HG02970 (cell line): ENCODE measurements around the gene GRID2.
"Not testable (repeated sequence)": the region's sequence is repeated elsewhere in the genome, so short reads cannot be mapped to it uniquely, and the experiment has no call there.

ENCODE experiments used
- ATAC-seq: cut with Tn5 transposase; IDR thresholded peaks from one replicate; pipeline ENCODE4 v1.9.1; 2021; ENCODE audit warnings: mild to moderate bottlenecking, moderate library complexity, moderate number of reproducible peaks; ENCODE audit not compliant: unreplicated experiment, low FRiP score

The GRID2 gene

DNA sequence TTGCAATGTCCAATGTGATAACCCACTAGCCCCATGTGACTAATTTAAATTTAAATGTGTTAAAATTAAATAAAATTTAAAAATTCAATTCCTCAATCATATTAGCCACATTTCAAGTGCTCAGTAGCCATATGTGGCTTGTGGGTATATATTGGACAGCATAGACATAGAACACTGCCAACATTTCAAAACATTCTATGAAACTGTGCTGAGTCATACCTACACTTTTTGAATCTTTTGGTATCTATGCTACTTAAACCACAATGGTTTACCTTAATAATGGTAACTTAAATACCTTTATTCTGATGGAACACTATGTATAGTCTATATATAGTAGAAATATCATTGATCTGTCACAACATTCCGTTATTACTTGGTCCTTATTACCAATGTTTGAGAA, 1301.4 kb downstream of the GRID2 start:
- ATAC-seq, result no peak

DNA sequence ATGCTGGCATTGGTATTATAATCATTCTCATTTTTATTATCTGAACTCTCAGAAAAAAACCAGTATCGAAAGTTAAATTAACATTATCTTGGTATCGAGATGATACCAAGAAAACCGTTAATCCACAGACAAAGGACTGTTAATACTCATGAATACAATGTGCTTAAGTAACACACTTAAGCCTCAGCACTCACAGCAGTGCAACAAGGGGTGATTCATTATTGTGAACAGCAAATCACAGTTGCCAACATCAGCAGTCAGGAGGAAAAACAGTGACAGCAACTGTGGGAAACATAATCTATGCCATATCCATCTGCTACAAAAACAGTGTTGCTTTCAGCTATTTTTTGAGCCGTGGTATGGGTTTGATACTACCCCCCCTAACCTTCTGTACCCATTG, 1313.8 kb downstream of the GRID2 start:
- ATAC-seq, result no peak

DNA sequence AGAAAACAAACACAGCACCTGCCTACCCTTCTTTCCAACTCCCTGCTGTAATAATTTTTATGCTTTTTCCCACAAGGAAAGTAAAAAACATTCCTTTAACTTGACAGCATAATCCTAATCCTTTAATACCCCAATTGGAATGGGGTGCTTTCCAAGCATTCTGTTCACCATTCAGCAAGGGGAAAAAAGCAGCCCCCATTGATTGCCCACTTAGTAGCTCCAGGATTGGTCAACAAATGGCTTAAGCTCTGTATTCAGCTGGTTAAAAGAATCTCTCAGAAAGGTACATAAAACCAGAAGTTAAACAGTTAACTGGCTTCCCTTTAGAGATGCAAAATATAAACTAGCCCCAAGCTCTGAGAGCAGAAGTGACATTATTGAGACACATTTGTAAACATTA, 1330.0 kb downstream of the GRID2 start:
- no peak for ATAC-seq

DNA sequence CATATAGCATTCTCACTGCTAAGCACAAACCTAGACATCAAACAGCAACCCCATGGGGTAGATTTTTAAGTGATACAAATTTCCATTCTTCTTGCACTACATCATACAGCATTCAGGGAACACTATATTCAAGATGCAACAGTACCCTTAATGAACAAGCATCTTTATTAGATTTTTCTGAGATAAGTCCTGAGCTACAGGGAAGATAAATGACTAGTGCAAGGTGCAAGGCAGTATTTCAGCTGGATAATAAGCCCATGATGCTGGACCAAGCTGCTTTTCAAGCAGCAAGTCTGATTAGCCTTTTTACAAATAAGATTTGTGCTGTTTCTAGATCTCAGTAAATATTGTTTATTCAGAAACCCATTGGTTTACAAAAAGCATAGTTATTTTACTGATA, 1332.2 kb downstream of the GRID2 start:
- no peak for ATAC-seq

DNA sequence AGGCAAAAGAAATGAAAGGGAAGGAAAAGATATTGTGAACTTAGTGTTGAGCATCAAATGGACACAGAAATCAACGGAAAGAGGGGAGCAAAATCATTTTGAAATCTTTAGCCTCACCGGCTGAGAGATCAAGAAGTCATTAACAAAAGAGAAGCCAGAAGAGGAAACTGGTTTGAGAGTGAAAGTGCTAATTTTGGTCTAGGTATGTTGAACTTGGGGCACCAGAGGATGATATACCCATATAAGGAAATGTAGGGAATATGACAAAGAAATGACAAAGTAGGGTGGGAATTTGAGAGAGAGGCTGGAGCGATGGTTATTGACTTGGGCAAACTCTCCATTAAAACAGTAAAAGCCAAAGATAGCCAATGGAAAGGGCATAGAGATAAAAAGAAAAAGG, 1341.4 kb downstream of the GRID2 start:
- no peak for ATAC-seq

DNA sequence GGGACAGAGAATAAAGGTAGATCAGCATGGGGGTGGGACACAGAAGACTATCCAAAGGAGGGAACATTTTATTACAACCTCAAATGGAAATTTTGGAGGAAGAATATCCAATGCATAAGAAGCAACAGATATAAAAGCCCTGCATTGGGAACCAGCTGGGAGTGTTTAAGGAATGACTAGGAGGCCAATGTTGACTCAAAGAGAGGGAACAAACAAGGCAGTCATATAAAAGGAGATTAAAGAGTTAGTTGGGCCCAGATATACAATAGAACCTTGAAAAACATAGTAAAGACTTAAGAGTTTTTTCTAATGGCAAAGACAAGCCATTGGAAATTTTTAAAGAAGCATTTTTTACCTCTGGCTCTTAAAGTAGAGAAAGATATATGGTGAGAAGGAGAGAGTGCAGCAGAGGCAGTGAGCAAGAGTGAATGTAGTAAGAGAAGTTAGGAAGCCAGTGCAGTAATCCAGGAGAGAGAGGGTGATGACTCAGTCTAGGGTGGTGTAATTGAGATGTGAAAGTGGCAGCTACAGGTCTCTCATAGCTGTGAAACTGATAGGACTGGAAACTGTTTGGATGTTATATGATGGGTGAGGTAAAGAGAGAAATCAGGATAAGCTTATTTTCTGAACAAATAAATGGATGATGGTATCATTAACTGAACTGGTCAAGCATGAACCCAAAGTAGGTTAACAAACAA, 1342.6 kb downstream of the GRID2 start:
- ATAC-seq, result no peak

DNA sequence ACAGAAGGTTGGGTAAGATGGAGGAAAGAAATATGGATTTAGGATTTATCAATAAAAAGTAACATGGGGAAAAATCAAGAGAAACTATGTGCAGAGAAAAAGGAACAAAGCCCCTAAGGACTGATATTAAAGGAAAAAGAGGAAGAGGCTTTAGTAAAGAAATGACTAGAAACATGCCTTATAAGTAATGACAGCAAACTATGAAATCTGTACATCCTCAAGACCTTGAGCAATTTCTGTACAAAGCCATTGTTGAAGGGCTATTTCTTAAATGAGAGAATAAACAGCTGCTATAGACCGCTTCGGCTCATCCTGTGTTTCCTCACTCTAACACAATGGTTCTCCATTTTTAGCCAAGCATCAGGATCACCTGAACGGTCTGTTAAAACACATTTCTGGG, 1344.5 kb downstream of the GRID2 start:
- no peak for ATAC-seq

DNA sequence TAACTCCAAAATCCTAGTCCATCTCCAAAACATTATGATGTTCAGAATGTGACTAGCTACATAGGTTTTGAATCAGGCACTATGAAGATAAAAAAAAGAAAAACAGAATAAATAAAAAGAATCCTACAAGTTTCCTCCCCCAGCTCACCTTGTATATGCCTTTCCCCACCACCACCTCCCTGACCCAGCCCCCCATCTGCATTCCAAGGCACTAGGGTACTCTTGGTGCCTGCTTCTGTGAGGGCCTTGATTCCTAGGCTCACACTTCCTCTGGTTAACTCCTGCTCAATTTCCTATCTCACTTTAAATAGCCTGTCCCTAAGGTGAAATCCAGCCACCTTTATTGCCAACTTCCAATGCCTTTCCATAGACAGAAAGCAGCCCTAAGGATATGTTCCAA, 1346.1 kb downstream of the GRID2 start:
- ATAC-seq, result no peak

DNA sequence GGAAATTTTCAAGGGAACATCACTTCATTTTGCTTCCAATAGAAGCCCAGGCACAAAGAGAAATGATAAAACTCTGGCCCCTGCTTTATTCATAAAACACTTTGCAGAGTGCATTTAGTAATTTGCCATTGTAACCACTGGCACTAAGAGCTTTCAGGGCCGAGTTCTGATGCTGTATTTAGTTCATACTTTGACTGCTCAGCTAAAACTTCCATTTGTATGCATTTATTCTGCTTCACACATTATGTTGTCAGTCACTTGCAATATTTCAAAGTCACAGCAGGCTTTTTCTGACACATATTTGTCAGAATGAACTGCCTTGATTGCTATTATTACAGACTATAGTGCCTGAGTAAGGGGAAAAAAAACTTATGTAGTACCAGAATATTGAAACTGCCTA, 1350.4 kb downstream of the GRID2 start:
- no peak for ATAC-seq

DNA sequence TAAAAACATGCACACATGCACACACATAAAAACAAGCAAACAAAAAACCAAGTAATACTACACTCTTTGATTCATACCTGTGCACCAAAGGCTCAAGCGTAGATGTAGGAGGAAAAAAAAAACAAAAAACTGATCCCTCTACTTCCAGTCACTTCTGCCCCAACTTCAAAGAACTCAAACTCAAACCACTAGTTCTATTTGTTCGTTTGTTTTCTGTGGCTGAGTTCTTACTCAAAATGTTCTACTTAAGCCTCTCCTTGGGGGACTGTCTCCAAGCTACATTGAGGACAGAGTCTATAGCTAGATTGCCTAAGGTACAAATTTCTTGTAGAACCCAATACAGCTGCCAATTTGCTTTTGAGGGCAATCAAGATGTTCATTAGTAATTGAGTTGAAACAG, 1353.8 kb downstream of the GRID2 start:
- no peak for ATAC-seq

DNA sequence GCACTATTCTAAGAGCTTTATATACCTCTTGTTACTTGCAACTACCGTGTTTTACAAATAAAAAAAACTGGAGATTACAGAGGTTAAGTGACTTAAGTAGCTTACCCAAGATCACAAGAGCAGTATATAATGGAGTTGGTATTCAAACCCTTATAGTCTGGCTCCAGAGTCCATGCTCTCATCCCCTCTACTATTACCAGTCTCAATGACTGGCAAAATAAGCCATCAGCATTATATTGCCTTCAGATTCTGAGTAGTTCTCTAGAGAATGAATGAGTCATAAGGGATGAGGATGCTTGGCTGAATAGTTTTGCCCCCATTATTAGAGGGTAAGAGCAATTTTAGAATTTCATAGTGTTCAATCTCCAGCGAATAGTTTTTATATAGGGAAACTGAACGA, 1354.7 kb downstream of the GRID2 start:
- no peak for ATAC-seq

DNA sequence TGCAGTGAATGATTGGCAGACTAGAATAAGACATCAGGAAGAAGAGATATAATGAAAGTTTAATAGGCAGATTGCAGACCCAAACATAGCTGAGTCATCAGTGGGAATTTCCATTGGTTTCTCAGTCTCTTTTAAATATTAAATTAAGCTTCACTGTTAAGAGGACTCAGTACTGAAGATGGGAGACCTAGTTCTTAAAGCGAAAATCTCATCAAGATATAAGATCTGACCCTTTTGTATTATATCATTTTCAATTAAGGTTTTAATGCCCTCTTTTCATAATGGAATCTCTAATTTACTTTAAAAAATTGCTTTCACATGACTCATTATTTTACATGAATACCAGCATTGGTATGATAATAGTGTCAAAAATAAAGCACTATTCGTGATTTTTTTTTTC, 1355.9 kb downstream of the GRID2 start:
- no peak for ATAC-seq

DNA sequence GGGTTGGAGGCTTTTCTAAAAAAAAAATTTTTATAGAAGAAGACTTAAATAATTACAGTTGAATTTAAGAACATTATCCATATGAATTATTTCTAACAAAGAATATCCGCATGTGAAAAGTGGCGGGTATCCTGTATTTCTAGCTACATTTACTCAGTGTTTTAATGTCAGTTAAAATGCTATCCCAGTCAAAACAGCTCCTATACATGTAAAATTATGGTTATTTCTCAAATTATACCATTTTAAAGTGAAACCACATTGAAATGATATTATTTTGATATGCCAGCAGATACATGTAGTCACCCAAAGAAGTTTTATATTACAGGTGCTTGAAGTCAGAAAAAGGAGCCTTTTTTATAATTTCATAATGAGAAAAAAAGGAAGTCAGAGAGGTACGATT, 1356.3 kb downstream of the GRID2 start:
- ATAC-seq, result no peak

DNA sequence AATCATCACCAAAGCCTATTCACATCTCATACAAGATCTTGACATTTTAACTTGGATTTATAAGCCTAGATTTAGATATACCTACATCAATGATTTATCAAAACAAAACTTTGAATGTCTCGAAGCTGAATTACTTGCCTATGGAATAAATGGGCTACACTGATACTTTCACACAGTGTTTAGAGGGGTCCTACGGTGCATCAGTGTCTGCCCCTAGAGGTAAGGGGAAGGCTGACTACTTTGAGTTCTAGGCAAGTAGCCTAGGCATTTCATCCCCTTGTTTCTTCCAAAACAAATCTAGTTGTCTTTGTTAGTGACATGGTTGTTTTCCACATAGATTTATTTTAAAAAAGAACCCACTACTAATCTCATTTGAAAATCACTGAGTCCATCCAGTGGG, 1366.7 kb downstream of the GRID2 start:
- ATAC-seq, result no peak

DNA sequence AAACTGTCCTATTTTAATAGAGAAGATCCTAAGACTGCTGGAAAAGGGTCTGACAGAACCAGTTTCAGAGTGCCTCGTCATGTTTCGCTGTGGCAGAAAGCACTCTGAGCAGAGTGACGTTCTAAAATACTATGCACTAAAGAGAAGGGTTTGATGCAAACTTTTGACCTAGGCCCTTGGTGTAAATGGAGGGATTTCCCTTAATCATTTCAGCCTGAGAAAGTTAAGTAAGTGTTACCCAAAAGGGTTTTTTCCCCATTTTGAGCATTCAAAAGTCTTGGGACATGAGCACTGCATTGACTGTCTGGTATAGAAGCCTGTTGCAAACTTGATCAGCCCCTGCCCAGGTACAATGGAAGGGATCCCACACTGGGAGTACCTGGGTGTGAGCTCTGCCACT, 1367.3 kb downstream of the GRID2 start:
- no peak for ATAC-seq

DNA sequence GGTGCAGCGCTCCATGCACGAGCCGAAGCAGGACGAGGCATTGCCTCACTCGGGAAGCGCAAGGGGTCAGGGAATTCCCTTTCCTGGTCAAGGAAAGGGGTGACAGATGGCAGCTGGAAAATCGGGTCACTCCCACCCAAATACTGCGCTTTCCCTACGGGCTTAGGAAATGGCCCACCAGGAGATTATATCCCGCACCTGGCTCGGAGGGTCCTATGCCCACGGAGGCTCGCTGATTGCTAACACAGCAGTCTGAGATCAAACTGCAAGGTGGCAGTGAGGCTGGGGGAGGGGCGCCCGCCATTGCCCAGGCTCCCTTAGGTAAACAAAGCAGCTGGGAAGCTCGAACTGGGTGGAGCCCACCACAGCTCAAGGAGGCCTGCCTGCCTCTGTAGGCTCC, 1373.2 kb downstream of the GRID2 start:
- ATAC-seq, result not testable (repeated sequence)

DNA sequence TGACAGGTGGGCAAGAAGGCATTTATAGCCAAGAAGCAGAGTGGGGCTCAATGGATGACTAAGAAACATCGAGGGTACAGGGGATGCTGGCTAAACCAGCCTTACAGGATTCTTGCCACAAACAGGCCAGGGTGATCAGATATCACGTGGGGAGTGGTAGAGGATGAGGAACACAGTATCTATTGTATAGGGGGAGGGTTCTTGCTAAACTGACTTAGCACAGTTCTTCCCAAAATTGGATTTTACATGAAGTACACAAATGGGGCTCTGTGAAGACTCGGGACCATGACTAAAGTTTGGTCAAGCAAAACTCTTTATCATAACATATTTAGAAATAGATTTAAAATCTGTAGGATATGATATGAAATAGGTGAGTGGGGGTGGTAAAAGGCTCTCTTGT, 1380.8 kb downstream of the GRID2 start:
- ATAC-seq, result no peak

DNA sequence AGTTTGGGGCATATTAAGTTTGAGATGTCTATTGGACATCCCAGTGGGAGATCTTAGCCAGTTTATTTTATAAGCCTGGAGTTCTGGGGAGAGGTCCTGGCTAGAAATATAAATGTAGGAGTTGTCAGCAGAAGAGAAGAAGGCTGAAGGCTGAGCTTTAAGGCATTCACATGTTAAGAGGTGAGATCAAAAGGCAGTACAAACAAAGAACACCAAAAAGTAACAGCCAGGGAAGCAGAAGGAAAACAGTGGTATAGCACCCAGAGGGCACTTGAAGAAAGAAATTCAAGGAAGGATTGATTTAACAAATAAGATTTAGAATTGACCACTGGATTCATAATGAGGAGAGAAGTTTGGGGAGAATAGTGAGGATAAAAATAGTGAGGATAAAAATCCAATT, 1383.5 kb downstream of the GRID2 start:
- ATAC-seq, result no peak

DNA sequence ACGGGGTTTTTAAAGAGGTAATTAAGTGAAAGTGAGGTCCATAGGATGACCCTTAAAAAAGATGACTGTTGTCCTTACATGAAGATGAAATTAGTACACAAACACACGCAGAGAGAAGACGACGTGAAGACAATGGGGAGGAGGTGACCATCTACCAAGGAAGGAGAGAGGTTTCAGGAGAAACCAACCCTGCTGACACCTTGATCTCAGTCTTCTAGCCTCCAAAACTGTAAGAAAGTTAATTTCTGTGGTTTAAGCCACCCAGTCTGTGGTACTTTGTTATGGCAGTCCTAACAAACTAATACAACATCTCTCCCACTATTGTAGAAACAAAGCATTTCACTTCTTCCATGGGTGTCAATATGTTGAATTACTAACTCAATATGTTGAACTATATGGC, 1385.2 kb downstream of the GRID2 start:
- ATAC-seq, result no peak

DNA sequence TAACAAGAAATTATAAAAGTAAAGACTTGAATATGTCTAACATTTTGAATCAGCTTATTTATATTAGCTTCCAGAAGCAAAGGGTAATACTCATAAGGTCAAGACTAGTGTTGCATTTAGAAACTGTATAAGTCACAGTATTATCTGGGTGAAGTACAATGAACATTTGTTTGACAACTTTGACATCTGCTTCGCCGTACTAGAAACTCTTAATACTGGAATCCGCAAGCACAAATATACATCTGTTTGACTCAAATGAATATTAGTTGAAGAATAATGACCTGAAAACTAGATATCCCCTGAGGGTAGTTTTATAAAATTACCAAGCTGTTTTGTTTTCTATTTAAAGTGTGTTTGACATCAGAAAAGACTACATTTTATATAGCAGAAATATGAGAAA, 1389.4 kb downstream of the GRID2 start:
- no peak for ATAC-seq

DNA sequence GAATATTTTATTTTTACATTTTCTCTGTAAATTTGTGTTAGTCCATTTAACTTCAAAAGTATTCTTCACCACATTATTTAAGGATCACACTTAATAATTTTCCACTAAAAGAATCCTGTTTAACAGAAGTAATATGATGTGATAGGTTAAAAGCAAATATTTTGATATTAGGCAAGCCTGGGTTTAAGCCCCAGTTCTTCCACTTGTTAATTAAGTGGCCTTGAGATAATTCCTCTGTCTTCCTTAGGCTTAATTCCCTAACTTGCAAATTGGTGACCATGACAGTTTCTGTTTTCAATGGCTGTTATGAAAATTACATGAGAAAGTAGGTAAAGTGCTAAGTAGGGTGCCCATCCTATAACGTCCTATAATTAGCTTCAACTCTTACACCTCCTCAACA, 1394.9 kb downstream of the GRID2 start:
- ATAC-seq, result no peak

DNA sequence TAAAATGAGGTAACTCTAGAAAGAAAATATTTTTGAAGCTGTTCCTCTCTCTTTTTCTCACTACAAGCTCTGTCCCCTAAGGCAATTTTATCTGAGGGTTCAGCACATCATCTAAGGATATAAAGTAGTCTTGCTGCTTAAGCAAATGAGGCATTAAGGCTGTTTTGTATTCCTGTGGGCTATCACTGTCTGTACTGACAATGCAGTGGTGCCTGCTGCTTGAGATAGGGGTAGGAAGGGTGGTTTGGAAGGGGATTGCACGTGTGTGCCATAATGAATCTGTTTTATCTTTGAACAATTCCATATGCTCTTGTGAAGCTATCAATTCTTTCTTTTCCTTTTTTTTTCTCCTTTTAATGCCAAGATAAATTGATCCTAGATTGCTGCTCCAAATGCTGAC, 1396.8 kb downstream of the GRID2 start:
- ATAC-seq, result no peak
